Stimulated activated CD8-positive, alpha-beta memory T cell treated with anti-CD3 and anti-CD28 coated beads, Interleukin-4, amount 100 ng/mL, for 48 hours (primary cell): ENCODE results near the gene INTS6.

Experiments used
- DNase-seq: peaks from one replicate; pipeline ENCODE4 v3.0.0-alpha.2; 2020

Gene INTS6

DNA sequence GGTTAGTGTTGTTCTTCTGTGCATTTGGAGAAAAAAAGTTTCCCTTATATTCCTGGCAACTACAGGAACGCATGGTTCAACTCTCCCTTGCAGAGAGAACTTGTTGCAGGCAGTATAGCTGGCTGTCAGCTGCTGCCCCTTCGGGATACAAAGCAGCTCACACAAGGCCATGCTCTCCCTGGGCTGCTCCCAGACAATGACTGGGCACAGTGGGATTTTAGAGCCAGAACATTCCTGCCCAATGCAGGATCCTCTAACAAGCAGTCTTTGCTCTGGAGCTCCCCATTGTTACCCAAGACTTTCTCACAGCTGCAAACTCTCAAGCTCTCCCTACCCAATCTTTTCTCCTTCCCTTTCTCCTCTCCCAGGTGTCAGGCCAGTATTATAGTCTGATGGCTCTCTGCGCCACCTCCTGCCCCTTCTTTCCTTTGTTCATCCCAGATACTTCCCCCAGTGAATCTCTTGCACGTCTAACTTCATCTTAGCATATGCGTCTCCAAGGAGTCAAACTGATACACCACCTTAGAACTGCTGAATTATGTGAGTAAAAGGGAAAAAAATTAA lies 140.8 kb downstream of the INTS6 start:
- no peak for DNase-seq
